ENCODE results near the gene PDCD1. TPM values are rescaled to one million over a fixed set of nuclear protein-coding genes. Genes with fewer than 3 reads are reported as not detected.
"Not testable (repeated sequence)": the region's sequence is repeated elsewhere in the genome, so short reads cannot be mapped to it uniquely, and the experiment has no call there.

The PDCD1 gene
- polyA plus RNA-seq, 3 donors = 0.11 to 0.27 TPM; not detected in 1

DNA sequence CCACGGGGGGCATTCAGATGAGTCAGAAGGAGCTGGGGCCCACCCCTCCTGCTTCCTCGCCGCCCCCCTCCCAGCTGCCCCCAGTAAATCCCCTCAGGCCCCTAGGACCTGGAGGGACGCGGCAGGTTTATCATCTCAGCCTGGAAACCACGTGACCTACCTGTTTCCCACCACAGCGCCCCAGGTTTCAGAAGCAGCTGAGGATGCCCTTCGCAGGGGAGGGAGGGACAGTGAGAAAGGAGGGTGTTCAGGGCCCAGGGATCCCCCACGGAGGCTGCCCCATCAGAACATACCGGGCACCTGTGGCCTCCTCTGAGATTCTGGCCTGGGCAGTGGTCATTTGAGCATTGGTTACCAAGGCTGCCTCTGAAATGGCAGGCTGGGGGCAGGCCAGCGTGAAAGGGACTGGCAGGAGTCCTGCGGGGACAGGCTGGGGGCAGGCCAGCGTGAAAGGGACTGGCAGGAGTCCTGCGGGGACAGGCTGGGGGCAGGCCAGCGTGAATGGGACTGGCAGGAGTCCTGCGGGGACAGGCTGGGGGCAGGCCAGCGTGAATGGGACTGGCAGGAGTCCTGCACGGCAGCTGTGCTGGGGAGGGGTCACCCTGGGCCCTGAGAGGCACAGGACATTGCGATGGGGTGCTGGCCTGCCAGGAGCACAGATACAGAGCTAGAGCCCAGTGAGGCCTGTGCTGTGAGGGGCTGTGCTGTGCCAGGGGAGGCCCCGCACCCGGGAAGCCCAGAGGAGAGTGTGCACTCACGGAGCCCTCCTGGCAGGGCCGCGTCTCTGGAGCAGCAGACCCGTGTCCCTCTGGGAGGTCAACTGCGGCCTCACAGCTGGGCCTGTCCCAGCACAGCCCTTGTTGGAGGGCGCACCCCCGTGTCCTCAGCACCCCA is 48.1 kb downstream of the PDCD1 start:
- no peak for DNase-seq (ENCODE audit: extremely low read depth in 1 of 11, low read depth in 9 of 11, low spot score in 4 of 11)

DNA sequence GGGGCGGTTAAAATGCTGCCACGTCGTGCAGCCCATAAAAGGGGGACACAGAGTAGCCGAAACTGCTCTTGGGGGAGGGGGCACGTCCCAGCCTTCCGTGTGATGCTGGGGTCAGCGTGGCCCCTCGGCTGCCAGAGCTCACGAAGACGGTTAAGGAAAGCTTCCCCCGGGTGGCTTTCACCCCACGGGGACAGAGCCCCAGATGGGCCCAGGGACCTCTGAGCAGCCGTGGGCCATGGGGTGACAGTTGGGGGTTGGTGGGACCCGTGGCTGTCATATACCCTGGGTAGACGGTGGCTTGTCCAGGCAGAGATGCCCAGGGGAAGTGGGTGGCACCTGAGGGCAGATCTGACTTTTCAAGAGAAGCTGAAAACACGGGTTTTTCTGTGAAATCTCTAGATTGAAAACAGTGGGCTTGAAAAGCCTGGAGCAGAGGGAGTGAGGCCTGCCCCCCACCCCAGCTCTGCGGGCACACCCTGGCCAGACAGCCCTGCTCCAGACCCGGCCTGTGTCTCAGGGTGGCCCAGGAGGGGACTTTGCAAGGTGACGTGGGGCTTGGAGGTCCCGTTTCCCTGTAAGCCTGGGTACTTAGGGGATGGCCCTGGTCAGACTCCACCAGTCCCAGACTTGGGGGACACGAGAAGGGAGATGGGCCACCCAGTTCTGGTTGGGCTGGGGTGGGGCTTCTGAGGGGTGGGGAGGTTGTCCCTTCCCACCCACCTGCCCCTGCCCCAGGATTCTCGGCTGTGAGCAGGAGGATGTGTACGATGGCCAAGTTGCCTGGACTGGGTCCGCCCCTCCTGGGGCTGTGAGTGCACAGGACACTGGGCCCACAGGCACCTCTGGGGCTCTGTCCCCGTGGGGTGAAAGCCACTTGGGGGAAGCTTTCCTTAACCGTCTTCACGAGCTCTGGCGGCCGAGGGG is 49.0 kb downstream of the PDCD1 start:
- DNase-seq (ENCODE audit: extremely low read depth in 1 of 11, low read depth in 9 of 11, low spot score in 4 of 11) = no peak

DNA sequence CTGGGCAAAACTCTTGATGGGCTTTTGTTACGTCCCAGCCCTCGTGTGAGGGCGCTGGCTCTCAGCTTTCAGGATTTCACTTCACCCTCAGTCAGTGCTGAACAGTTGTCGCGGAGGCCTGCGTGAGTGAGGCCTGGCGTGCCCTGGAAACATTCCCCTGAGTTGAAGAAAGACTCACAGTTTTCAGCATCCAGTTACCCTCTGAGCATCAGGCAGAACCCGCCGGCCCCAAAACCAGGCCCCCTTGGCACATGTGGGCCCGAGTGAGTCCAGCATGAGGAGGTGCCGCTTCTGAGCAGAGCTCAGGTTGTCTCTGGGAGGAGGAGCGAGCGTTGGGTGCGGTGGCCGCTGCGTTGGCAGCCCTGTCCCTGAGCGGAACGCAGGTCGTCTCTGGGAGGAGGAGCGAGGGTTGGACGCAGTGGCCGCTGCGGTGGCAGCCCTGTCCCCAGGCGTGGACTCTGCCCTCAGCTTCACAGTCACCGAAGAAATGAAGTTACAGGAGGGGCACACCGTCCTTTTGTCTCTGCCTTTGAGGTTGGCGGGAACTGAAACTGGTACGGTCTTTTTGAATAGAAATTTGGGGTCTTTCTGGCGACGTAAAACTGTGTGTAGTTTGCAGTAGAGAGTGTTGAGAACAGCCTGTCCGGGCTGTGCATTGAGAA is 49.8 kb downstream of the PDCD1 start, which contains the start of gene NEU4:
Gene NEU4, plus strand, starts transcription at position 473 of the 662 bp plus-strand sequence. CDS start 5,292 bp downstream, outside the sequence.
- DNase-seq (ENCODE audit: extremely low read depth in 1 of 11, low read depth in 9 of 11, low spot score in 4 of 11) = no peak

DNA sequence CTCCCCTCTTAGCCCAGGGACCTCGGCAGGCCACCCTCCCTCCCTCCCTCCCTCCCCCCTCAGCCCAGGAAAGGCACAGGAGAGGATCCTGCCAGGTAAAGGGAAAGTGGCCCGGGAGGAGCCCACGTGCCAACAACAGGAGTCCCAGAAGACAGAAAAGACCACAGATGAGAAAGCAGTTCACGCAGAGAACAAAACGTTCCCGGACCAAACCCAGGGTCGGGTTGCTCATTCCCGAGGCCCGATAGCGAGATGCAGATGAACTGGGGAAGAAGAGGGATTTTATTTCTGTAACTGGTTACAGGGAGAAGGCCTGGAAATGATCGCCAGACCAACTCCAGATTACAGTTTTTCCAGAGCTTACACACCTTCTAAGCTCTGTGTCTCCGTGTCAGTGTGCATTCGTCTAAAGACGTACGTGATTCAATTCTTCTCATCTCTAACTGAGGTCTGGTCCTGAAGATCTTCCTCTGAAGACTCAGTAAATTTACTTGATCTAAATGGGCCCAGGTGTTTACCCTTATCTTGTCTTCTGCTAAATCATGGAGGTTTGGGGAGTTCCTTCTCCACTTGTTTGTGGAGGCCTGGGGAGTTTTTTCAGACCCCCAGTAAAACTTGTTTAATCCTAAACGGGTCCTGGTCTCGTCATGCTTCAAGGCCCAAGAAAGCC is 50.5 kb downstream of the PDCD1 start:
- no peak for DNase-seq (ENCODE audit: extremely low read depth in 1 of 11, low read depth in 9 of 11, low spot score in 4 of 11)

DNA sequence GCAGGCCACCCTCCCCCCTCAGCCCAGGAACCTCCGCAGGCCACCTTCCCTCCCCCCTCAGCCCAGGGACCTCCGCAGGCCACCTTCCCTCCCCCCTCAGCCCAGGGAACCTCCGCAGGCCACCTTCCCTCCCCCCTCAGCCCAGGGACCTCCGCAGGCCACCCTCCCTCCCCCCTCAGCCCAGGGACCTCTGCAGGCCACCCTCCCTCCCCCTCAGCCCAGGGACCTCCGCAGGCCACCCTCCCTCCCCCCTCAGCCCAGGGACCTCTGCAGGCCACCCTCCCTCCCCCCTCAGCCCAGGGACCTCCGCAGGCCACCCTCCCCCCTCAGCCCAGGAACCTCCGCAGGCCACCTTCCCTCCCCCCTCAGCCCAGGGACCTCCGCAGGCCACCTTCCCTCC is 52.5 kb downstream of the PDCD1 start:
- DNase-seq (ENCODE audit: extremely low read depth in 1 of 11, low read depth in 9 of 11, low spot score in 4 of 11) = peak in 1 of 11 donors; percentile 56

DNA sequence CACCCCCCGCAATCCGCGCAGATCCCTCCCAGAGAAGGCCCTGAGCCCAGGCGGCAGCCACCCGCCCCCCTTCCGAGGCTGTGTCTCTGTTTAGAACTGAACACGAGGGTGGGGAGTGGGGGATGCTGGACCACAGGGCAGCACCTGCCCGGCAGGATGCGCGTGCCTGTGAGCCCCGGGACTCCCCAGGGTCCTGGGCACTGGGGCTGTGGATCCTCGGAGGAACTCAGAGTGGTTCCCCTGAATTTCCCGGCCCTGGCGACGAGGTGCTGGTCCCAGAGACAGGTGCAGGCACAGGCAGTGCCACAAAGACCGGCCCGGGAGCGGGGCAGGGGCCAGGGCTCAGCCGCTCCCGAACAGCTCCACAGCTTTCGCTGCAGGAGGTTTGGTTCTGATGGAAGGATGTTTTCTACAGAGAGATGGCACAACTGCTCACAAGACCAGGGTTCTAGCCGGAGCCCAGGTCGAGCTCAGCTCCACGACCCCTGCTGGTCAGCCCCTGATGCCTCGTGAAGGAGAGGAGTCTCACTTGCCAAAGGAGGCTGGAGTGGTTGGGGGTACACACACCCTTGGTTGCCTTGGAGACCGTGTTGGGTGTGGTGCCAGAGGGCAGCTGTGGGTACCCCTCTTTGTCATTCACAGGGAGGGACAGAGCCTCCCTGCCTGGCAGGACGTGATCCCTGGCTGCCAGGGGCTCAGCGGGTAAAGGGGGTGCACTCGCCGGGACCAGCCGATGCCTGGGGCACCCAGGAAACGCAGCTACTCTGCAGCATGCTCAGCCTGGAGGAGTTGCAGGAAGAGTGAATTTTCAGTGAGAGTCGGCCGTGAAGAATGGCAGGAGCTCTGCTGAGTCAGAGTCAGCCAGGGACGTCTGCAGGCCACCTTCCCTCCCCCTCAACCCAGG is 54.1 kb downstream of the PDCD1 start:
- DNase-seq (ENCODE audit: extremely low read depth in 1 of 11, low read depth in 9 of 11, low spot score in 4 of 11) = no peak

DNA sequence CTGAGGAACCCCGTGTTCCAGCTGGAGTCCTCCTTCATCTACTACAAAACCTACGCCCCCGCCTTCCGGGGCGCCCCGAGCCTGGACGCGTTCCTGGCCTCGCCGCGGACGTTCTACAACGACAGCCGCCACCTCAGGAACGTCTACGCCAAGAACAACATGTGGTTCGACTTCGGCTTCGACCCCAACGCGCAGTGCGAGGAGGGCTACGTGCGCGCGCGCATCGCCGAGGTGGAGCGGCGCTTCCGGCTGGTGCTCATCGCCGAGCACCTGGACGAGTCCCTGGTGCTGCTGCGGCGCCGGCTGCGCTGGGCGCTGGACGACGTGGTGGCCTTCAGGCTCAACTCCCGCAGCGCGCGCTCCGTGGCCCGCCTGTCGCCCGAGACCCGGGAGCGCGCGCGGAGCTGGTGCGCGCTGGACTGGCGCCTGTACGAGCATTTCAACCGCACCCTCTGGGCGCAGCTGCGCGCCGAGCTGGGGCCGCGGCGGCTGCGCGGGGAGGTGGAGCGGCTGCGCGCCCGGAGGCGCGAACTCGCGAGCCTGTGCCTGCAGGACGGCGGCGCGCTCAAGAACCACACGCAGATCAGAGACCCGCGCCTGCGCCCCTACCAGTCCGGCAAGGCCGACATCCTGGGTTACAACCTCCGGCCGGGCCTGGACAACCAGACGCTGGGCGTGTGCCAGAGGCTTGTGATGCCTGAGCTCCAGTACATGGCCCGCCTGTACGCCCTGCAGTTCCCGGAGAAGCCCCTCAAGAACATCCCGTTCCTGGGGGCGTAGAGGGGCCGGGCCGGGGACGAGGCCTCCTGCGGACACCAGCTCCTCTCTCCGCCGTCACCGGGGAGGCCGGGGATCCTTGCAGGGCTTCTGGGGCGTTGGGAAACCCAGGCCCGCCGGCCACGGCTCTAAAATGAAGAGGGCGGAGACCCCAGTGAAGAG is 55.0 kb downstream of the PDCD1 start:
- DNase-seq (ENCODE audit: extremely low read depth in 1 of 11, low read depth in 9 of 11, low spot score in 4 of 11) = peak in 5 of 11 donors; percentile 39 to 55 (median 42)

DNA sequence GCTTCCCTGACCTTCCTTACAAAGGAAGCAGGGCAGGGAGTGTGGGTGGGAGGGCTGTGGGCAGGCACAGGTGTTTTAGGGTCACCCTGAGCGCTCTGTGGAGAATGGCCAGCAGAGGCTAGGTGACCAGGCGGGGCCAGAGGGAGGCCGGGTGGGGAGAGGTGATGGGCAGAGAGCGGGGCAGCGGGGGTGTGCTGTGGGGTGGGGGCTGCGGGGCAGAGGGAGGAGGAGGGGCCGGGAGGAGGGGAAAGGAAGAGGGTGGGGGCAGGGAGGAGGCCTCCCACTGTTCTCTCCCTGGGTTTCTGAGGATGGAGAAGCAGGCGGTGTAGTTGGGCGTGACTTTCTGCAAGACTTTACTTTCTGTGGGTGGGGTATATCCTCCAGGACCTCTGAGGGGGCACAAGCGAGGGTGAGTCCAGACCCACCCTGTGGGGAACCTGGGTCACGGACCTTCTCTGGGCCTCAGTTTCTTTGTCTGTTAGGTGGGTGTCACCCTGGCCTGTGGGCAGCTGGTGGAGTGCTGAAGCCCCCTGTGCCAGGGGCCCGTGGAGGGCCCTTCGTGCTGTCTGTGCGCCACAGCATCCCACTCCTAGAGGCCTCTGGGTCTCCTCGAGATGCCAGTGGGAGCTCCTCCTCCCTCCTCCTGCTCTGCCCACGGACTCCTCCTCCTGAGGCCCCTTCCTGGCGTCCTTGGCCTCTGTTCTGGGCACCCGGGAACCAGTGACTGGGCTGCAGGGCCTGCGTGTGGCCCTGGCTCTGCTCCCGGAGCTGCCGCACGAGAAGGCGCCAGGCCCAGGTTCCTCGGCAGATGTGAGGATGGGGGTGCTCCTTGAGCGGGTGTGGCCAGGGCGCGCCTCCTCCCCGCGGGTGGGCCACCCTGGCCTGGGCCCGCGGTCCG is 56.0 kb downstream of the PDCD1 start:
- no peak for DNase-seq (ENCODE audit: extremely low read depth in 1 of 11, low read depth in 9 of 11, low spot score in 4 of 11)

DNA sequence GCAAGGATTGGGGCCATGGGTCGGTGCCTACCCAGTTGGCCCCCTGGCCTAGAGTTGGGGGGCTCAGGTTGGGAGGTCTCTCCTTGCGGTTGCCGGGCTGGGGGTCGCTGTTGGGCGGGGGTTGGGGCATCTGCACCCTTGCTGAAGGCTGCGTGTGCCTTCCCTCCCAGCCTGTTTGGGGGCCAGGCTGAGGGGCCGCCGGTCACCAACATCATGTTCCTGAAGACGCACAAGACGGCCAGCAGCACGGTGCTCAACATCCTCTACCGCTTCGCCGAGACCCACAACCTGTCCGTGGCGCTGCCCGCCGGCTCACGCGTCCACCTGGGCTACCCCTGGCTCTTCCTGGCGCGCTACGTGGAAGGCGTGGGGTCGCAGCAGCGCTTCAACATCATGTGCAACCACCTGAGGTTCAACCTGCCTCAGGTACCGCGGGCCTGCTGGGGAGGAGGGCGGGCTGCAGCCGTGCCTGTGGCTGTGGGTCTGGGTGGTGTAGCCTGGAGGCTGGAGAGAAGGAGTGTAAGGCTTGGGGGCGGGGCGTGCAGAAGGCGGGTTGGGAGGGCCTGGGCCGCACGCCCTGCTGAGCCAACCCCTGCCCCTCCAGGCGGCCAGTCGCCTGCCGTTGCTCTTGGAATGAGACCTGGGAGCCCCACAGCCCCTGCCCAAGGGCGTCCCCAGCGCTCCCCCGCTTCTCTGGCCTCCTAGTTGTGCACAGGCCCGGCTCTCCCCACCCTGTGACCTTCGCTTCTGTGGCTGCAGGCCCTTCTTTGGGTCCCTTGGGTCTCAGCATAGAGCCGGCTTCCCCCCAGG is 56.9 kb downstream of the PDCD1 start:
- DNase-seq (ENCODE audit: extremely low read depth in 1 of 11, low read depth in 9 of 11, low spot score in 4 of 11) = no peak

DNA sequence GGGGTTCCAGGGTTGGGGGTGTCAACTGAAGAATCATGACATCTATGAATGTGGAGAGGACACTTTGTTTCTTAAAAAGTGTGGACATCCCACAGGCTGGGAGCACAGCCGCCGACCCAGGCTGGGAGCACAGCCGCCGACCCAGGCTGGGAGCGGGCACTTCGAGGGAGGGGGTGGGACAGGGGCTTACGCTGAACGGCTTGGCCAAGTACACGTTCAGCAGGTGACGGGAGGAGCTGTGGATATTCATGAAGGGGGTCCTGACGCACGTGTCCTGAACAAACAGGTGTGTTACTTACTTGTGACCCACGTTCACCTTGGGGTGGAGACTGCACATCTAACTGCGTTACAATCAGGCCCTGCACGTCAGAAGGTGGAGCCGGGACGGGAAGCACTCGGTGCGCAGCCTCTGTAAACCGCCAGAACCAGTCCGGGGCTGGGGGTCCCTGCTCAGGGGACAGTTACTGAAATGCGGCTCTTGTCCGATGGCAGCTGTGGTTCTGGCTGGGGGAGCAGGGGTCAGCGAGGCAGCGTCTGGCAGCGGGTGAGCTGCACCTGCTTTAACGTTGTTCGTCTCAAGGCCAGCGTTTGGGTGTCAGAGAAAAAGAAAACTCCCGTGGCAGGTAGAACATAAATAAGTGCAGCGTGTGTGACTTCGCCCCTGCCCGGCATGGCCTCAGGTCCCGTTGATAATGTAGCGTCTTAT is 58.3 kb downstream of the PDCD1 start:
- not testable (repeated sequence) for DNase-seq (ENCODE audit: extremely low read depth in 1 of 11, low read depth in 9 of 11, low spot score in 4 of 11)

Measured in renal cortex interstitium (tissue), 11 donors.